HepG2 (cell line): ENCODE measurements around the gene PXDC1.

ENCODE experiments used
- ASH2L ChIP-seq: fragments of 300-600, 200-600 bp; sonication (generic); IDR thresholded peaks from 2 replicates; pipeline ENCODE4 v1.7.0; 2017; ENCODE audit warnings: low read depth, mild to moderate bottlenecking, moderate library complexity, mixed read lengths, low read length; ENCODE audit not compliant: insufficient read length
- ATAD3A ChIP-seq: sonication (generic); formaldehyde crosslinking; IDR thresholded peaks from 2 replicates; pipeline ENCODE4 v1.4.0; 2020; ENCODE audit warnings: missing genetic modification reagents
- BCL3 ChIP-seq: sonication (generic); formaldehyde crosslinking; IDR thresholded peaks from 2 replicates; pipeline ENCODE4 v1.5.1; 2020; ENCODE audit warnings: mild to moderate bottlenecking, missing genetic modification reagents, moderate library complexity
- BCL6 ChIP-seq: IDR thresholded peaks from 2 replicates; pipeline ENCODE4 v1.6.1; 2016; ENCODE audit warnings: missing genetic modification reagents, missing compliant biosample characterization
- CTCF ChIP-seq: sonication (generic); formaldehyde crosslinking; IDR thresholded peaks from 2 replicates; pipeline ENCODE4 v1.5.0; 2020; ENCODE audit warnings: mild to moderate bottlenecking, missing genetic modification reagents, moderate library complexity
- DPF2 ChIP-seq: sonication (generic); formaldehyde crosslinking; IDR thresholded peaks from 2 replicates; pipeline ENCODE4 v1.4.0; 2020; ENCODE audit warnings: mild to moderate bottlenecking, low read depth, missing genetic modification reagents, borderline replicate concordance
- GLMP ChIP-seq: sonication (generic); formaldehyde crosslinking; IDR thresholded peaks from 2 replicates; pipeline ENCODE4 v1.9.0; 2021; ENCODE audit warnings: missing genetic modification reagents, mild to moderate bottlenecking, borderline replicate concordance
- MTERF4 ChIP-seq: sonication (generic); formaldehyde crosslinking; IDR thresholded peaks from 2 replicates; pipeline ENCODE4 v1.8.0; 2023; ENCODE audit warnings: mild to moderate bottlenecking, missing genetic modification reagents
- MXI1 ChIP-seq: IDR thresholded peaks from 3 replicates; pipeline ENCODE4 v1.6.1; 2012; ENCODE audit warnings: low read depth, low read length, inconsistent platforms, borderline replicate concordance
- PLRG1 ChIP-seq: fragments of 450-650 bp; conservative IDR thresholded peaks from 2 replicates; pipeline ENCODE4 v1.6.1; 2016
- TGIF2 ChIP-seq: IDR thresholded peaks from 2 replicates; pipeline ENCODE4 v1.6.1; 2016; ENCODE audit warnings: control low read depth, missing compliant biosample characterization
- ZBTB39 ChIP-seq: sonication (generic); formaldehyde crosslinking; IDR thresholded peaks from 2 replicates; pipeline ENCODE4 v1.5.0; 2020; ENCODE audit warnings: missing genetic modification reagents
- ZBTB8A ChIP-seq: sonication (generic); formaldehyde crosslinking; IDR thresholded peaks from 2 replicates; pipeline ENCODE4 v1.4.0; 2020; ENCODE audit warnings: mild to moderate bottlenecking, low read depth, missing genetic modification reagents, borderline replicate concordance
- ZMAT3 ChIP-seq: sonication (generic); formaldehyde crosslinking; conservative IDR thresholded peaks from 2 replicates; pipeline ENCODE4 v1.7.0; 2021; ENCODE audit warnings: missing genetic modification reagents

GRCh38 chr6:3696525-3697088, 54.9 kb downstream of the PXDC1 start:
- TF ChIP-seq ASH2L, result no peak
- no peak for TF ChIP-seq PLRG1
- no peak for TF ChIP-seq ATAD3A (CRISPR knock-in tag)
- no peak for TF ChIP-seq DPF2 (CRISPR knock-in tag)
- TF ChIP-seq CTCF, result no peak
- no peak for TF ChIP-seq BCL6 (CRISPR knock-in tag)
- TF ChIP-seq ZBTB39 (CRISPR knock-in tag), result no peak
- no peak for TF ChIP-seq BCL3 (CRISPR knock-in tag)
- TF ChIP-seq TGIF2 (CRISPR knock-in tag), result no peak
- no peak for TF ChIP-seq ZBTB8A (CRISPR knock-in tag)
- TF ChIP-seq GLMP (CRISPR knock-in tag), result no peak
- TF ChIP-seq ZMAT3 (CRISPR knock-in tag), result no peak
- TF ChIP-seq MTERF4 (CRISPR knock-in tag), result no peak
- no peak for TF ChIP-seq MXI1
